HG02885 (cell line): ENCODE results near the gene CACNA1D.

Experiments
- ATAC-seq: cut with Tn5 transposase; IDR thresholded peaks from one replicate; pipeline ENCODE4 v1.9.1; 2021; ENCODE audit warnings: mild to moderate bottlenecking; ENCODE audit not compliant: unreplicated experiment, poor library complexity

CACNA1D gene

GRCh38 chr3:53524566-53524965, 30.2 kb downstream of the CACNA1D start:
- no peak for ATAC-seq

DNA sequence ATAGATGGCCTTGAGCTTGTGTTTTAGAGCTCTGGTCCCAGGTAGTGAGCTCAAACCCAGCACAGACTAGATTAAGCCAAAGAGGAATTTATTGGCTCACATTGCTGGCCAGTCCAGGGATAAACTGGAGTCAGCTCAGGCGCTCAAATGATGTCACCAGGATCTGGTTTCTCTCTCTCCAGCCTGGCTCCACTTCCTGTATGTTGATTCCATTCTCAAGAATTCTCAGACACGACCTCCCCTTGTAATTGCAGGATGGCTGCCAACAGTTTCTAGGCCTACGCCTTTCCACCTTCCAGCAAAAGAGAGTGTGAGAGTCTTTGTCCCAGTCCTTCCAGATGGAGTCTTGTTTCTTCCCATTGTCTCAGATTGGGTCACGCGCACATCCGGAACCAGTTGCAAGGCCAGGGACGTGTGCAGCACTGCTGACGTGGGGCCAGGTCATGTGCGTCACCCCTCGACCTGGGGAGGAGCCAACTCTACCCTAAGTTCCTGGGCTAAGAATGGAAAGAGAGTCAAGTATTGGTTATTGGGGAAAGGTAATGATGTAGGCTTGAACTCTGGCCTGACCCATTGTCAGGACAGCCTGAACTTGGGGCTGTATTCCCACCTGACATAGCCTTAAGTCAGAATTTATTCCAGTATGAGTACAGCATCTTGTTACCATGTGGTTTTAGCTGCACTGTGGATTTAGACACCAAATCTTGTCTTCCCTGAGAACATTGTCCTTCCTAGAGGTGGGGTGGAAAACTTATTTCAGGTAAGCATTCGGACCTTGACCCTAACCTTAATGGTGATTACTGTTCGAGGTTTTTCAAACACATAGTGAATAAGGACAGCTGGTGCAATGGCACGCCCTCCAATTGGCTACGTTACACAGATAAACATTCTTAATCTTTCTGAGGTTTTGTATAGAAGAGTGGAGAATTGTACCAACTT, 31.6 kb downstream of the CACNA1D start:
- no peak for ATAC-seq

GRCh38 chr3:53526704-53527055, 32.3 kb downstream of the CACNA1D start:
- no peak for ATAC-seq

GRCh38 chr3:53530205-53530604, 35.8 kb downstream of the CACNA1D start:
- ATAC-seq, result no peak

GRCh38 chr3:53531749-53532148, 37.3 kb downstream of the CACNA1D start:
- no peak for ATAC-seq

DNA sequence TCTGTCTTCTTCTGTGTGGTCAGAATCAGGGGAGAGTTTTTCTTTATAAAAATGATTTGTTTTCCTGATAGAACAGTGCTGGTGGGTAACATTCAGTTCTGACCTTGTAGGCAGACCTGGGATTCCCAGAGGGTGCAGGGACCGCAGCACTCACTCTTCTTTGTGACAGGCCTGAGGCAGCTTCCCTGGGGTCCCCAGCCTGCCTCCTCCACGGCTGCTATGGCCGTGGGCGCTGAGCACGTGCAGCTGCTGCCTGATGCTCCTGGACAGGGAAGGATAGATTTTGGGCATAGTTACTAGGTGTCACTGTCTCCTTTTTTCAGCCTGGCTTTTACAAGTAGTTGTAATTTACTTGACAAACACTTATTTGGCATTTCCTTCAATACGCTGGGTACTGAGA, 39.1 kb downstream of the CACNA1D start:
- ATAC-seq, result no peak

GRCh38 chr3:53534216-53534615, 39.8 kb downstream of the CACNA1D start:
- no peak for ATAC-seq

DNA sequence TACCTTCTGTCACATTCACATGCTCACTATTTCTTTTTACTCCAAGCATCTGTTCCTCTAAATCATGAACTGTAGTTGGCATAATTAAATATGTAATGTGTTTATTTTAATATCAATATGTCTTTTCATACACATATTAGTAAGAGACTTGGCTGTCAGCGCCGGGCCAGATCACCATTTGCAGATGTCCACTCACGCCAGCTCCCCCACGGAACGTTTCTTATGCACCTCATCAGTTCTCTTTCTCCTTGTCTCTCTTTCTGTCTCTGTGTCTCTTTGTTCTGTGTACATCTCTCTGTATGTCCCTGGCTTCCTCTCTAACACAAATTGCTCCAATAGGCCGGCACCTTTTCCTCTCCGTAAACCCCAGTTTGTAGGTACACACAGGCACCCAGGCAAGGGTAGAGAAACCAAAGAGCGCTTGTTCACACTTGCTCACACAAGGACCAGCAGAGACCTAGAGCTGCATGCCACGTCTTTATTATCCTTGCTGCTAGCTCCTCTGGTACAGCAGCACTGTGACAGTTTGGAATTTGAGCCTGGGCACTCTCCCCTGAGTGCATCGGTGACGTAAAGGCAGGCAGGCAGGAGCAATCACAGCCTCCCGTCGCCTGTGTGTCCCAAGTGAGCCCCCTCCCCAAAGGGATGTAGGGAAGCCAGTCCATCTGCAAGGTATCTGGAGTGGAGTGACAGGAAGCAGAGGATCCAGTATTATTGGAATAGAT, 40.4 kb downstream of the CACNA1D start:
- ATAC-seq, result no peak

- no peak for ATAC-seq
Measured at GRCh38 chr3:53536282-53536681, 41.9 kb downstream of the CACNA1D start.

- no peak for ATAC-seq
Measured at GRCh38 chr3:53544357-53544756, 49.9 kb downstream of the CACNA1D start.

GRCh38 chr3:53545310-53545995, 51.0 kb downstream of the CACNA1D start:
- no peak for ATAC-seq

- ATAC-seq, result no peak
Measured at GRCh38 chr3:53545996-53546359, 51.6 kb downstream of the CACNA1D start.

- no peak for ATAC-seq
Measured at GRCh38 chr3:53547327-53547726, 52.9 kb downstream of the CACNA1D start.

GRCh38 chr3:53550005-53550620, 55.7 kb downstream of the CACNA1D start:
- ATAC-seq, result no peak

GRCh38 chr3:53551324-53551723, 56.9 kb downstream of the CACNA1D start:
- ATAC-seq, result no peak

DNA sequence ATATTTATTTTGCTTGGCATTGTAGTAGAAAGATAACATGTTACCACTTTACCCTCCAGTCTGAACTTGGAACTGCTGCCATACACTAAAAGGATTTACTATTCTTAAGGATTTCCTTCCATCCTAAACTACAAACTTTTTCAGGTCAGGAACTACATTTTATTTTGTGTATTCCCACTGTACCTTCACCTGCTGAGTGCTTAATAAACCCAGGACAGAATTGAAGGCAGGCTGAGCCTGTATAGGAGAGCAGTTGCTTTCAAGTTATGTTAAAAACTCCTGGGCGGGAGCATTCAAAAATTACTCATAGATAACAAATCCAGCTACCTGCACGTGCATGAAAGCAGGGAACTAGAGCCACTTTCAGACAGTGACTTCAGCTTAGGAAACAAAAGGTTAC, 58.3 kb downstream of the CACNA1D start:
- no peak for ATAC-seq

DNA sequence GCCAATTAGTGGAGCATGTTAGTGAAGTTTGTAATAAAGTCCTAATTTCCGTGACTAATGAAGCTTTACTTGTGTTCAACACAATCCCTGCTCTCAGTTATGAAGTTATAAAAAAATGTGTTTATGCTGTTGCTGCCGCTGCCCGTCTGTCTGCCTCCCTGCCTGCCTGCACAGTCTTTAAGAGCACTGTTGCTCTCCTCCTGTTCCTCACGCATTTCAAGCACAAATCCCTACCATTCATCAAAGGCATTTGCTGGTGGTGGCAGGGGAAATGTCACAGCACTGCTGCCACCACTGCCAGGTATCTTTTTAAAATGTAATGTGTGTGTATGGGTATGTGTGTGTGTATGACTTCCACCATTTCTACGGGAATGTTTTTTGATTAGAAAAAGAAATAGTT, 58.8 kb downstream of the CACNA1D start:
- no peak for ATAC-seq

GRCh38 chr3:53554559-53555067, 60.2 kb downstream of the CACNA1D start:
- ATAC-seq, result peak; percentile 82

DNA sequence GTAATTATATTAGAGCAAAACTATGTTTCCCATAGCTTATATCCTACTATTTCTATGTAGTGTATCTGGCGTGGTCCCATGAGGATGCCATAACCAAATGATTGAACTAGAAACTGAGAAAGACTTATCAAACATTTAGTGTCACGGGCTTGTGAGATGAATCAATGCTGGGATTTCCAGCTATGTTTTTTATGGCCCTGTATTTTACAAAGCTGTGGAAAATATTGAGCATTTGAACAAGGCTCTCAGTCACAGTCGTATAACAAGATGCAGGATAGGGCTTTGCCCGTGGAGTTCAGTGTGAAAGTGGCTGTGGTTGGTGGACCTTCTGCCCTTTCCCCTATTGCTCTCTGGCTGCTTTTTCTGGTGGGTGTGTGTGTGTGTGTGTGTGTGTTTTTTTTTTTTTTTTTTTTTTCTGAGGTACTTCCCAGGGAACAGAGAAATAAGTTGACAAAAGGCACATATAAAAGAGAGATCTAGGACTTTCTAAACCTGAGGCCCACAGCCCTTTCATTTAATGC, 60.7 kb downstream of the CACNA1D start:
- ATAC-seq, result peak; percentile 71

DNA sequence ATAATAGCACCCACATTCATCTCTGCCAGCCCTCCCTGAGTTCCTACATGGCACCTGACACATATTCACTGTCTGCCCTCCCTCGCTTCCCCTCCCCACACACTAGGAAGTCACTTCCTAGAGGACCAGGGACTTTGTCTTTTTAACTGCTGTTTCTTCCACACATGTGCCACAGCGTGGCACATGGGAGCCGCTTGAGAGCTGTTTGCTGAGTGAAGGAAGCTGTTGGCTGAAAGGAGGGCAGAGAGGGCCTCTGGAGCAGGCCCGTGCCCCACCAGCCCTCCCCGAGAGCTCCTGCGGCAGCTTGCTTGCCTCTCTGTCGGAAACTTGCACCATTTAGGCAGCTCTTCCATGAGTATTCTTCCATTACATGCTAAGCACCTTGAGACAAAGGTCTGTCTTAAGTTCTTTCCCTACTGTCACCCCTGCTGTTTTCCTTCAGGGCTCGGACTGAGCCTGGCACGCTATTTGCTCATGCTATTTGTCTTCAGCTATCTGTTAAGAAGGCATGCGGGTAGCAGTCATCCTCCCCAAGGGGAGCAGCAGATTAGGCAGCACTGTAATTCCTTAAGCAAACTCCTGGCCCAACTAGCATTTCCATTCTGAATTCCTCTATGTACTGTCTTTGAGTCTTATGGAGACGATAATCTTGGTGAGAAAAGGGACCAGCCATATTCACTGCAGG, 72.2 kb downstream of the CACNA1D start:
- ATAC-seq, result no peak
